NCI-H2196 treated with DMSO at 0.1 percent for 48 hours (cell line): ENCODE data around the gene ZMIZ1.

ENCODE experiments used
- DNase-seq: peaks from one replicate; lab custom pipeline; 2025; ENCODE audit not compliant: unreplicated experiment; lab: John Stamatoyannopoulos, UW

Gene ZMIZ1

DNA sequence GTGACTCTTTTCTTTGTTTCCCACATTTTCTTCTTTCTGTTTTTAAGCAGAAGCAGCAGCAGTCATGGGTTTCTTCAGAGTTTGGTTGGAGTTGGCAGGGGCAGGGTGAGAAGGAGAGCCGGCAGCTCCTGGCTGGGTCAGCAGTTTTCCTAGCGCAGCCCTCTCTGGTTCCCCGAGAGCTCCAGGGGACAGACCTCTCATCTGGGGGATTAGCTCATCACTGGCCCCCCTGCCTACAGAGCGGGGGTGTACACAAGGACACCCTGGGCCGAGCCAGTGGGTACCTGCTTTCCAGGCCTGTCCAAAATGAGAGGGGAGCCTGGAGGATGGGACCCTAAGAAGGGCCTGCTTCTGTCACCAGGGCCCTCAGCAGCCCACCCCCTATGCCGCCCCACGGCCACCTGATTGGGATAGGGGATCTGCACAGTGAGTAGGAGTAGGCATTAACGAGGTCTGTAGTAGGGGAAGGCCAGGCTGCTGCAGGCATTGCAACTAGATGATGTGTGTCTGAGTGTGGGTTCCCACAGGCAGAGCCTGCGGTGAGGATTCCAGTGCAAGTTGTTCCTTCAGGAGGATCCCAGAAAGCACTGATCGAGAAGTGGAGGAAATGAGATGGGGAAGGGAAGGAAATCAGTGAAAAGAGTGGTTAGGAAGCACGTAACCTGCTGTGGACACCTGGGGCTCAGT lies 155.6 kb downstream of the ZMIZ1 start:
- no peak for DNase-seq

DNA sequence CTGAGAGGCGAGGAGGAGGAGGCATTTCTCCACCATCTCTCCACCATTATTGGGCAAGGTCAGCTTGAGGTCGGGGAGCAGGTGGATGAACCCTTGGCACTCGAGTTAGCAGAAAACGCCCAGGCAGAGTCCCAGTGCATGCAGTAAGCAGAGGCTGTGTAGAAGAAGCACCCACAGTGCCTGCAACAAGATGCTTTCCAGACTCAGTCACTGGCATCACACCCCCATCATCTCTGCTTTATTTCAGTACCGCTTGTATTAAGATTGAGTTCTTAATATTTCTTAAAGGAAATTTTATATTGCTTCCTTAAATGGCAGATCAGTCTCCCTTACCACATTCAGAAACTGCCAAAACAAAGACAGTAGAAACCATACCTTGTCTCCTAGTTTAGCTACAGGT lies 156.2 kb downstream of the ZMIZ1 start:
- DNase-seq: no peak

DNA sequence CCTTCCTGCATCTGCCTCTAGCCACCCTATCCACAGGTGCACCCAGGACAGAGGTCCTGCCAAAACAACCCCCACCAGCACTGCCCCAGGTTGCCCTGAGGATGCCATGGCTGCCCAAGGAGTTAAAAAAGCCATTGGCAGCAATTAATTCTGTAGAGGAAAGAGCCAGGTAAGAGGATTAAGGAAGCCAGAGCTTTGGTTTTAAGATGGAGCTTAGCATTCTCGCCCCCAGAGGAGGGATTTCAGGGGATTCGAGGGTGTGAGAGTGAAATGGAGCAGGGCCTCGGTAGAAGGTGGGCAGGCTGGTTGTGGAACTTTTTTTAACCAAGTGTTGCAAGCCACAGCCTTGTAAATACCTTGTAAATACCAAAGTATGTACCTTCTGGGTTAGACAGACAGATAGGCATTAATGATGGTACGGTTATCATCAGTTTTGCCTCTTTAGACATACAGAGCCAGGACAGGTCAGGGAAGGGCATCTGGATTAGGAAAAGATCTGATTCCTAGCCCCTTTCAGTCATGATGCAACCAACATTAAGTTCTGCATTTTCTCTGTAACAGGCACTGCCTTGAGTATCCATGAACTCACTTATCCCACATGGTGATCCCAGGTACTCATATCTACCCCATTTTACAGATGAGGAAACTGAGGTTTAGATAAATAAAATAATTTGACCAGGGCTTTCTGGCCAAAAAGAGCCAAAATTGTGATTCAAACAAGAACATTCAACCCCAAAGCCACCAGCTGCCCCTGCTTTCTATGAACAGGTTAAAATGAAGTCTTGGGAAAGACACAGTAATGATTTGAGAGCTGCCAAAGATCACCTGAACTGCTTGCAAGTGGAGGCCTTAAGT lies 157.9 kb downstream of the ZMIZ1 start:
- no peak for DNase-seq

GRCh38 chr10:79229071-79229541 lies 160.3 kb downstream of the ZMIZ1 start:
- no peak for DNase-seq

DNA sequence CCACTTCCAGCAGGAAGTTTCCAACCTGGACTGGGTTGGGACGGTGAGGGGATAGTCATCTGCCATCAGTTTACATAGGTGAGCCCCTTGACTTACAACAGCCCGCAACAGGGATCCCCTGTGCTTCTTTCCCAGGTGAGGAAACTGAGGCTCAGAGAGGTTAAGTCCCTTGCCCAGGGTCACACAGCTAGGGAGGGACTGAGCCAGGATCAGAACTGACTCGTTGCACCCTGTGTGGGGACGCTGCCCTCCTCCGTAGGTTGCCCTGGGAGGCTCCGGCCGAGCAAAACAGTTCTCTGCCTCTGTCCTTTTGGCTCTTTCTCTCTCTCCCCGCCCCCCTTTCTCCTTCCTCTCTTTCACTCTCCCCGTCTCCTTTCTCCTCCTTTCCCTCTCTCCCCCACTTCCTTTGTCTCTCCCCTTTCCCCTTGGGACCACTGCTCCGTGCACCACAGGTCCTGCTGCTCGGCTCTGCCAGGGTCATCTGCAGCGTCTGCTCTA lies 161.1 kb downstream of the ZMIZ1 start:
- DNase-seq: no peak

DNA sequence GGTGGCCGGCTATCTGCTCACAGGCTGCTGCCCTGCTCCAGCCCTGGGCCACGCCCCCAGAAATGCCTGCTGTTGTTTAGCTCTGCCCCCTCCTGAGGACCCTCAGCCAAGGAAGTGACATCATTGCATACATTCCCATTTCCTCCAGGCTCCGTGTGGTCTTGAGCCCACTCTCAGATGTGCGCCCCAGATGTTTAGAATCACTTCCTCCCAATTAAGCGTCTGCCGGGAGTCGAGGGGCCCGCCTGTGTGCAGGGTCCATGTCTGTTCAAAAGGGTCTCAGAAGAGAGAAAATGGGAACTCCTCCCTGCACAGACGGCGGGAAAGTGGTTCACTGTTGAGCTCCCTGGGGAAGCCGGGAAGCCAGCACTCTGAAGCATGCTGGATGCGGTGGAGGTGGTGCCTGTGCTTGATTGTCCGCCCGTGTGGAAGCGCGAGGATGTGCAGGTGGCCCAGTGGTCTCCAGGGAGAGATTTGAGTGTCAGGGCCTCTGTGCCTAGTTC lies 161.6 kb downstream of the ZMIZ1 start:
- no peak for DNase-seq

GRCh38 chr10:79230850-79231249 lies 162.1 kb downstream of the ZMIZ1 start:
- DNase-seq: no peak

DNA sequence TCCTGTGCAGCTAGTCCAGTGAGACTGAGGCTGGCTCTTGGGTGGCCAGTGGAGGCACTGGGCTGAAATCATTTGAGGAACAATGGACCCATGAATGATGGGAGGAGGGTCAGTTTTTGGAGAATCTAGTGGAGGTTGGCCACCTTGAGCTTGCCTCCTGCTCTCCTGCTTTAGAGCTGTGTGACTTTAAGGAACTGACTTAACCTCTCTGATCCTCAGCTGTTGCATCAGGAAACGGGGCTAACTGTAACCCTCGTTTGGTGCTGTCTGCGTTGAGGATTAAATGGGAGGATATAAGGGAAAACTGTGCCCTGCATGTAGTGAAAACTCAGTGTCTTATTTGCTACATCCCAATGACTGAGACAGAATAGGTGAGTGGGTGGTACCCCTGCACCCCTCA lies 163.1 kb downstream of the ZMIZ1 start:
- DNase-seq: no peak

GRCh38 chr10:79232864-79233263 lies 164.1 kb downstream of the ZMIZ1 start:
- DNase-seq: no peak

- DNase-seq: no peak
Observed at GRCh38 chr10:79234391-79235315, 165.9 kb downstream of the ZMIZ1 start.

- DNase-seq: no peak
Observed at GRCh38 chr10:79235765-79236432, 167.1 kb downstream of the ZMIZ1 start.

DNA sequence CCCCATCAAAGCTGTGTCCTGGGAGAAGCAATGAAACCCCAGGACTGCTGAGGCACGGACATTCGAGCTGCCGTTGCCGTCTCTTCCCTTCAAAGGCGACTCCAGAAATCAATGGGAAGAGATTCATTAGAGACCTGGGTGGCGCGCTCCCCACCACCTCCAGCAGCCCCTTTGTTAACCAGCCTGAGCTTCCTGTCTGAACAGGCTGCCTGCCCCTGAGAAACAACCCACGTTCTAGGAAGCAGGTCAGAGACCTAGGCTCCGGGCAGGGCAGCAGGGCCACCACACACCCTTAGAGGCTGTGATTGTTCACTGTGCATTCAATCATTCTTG lies 167.6 kb downstream of the ZMIZ1 start:
- no peak for DNase-seq

DNA sequence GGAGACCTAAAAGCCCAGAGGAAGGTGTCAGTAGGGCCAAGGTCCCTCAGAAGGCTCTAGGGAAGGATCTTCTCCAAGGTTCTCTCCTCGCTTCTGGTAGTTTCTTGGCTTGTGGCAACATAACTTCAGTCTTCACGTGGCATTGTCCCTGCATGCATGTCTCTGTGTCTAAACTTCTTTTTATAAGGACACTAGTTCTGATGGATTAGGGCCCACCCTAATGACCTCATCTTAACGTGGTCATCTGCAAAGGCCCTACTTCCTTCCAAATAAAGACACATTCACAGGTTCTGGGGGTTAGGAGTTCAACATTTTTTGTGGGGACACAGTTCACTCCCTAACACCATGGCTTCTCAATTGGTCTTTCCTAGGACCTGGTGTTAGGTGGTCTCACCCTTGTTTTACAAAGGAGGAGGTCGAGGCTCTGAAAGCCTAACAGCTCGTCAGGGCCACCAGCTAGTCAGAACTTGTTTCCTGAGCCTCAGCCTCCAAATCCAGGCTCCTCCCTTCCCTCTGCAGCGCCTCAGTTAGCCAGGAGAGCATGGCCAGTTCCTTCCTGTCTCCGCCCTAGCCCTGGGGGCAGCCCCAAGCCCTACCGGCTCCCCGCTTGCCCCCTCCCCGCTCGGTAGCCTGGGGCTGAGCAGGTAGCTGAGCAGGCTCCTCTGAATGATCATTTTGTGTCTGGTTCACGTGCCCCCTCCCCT lies 168.8 kb downstream of the ZMIZ1 start:
- no peak for DNase-seq

GRCh38 chr10:79238158-79238520 lies 169.4 kb downstream of the ZMIZ1 start:
- no peak for DNase-seq

- DNase-seq: no peak
Observed at GRCh38 chr10:79238606-79239005, 169.8 kb downstream of the ZMIZ1 start.

DNA sequence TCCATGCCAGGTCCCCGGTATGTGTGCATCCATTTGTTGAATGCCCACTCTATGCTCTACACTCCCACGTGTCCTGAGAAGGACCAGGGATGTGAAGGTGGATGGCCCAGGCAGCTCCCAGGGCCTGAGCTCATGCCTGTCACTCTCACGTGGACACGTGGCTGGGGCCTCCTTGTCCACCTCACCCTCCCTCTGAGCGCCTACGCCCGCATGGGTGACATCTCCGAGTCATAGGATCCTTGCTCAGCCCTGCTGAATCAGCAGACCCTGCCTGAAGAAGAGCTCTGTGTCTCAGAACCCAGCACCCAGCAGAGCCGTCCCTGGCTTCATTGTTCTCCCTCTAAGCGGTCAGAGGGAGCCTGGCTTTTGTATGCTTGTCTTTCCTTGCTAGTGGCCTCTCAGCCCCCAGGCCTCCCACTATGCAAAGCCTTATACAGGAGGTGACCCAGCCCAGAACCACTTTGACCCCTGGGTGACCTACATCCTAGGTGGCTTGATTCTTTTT lies 170.6 kb downstream of the ZMIZ1 start:
- no peak for DNase-seq

GRCh38 chr10:79239924-79240581 lies 171.3 kb downstream of the ZMIZ1 start:
- DNase-seq: no peak

GRCh38 chr10:79241629-79241989 lies 172.8 kb downstream of the ZMIZ1 start:
- no peak for DNase-seq

GRCh38 chr10:79241990-79242619 lies 173.3 kb downstream of the ZMIZ1 start:
- no peak for DNase-seq
